Measurements from ENCODE around the gene INSIG1. TPM values are rescaled to one million over a fixed set of nuclear protein-coding genes. Genes with fewer than 3 reads are reported as not detected.

Gene INSIG1
- total RNA-seq, 1 donor from 2014 or later = 6.9 TPM

DNA sequence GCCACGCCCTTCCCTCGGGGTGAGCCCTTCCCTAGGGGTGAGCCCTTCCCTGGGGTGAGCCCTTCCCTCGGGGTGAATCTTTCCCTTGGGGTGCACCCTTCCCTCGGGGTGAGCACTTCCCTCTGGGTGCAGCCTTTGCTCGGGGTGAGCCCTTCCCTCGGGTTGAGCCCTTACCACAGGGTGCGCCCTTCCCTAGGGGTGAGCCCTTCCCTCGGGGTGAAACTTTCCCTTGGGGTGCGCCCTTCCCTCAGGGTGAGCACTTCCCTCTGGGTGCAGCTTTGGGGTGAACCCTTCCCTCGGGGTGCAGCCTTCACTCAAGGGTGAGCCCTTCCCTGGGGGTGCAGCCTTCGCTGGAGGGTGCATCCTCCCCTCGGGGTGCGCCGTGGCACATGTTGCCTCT is 34.6 kb upstream of the INSIG1 start:
- ATAC-seq (ENCODE audit: poor library complexity) (no peak), DNase-seq (no peak)
- intact Hi-C loops (cut with DNase I) = loop anchor here (10.0 kb wide), 1 partner anchor 62 kb away; no protein-coding TSS in a partner anchor

DNA sequence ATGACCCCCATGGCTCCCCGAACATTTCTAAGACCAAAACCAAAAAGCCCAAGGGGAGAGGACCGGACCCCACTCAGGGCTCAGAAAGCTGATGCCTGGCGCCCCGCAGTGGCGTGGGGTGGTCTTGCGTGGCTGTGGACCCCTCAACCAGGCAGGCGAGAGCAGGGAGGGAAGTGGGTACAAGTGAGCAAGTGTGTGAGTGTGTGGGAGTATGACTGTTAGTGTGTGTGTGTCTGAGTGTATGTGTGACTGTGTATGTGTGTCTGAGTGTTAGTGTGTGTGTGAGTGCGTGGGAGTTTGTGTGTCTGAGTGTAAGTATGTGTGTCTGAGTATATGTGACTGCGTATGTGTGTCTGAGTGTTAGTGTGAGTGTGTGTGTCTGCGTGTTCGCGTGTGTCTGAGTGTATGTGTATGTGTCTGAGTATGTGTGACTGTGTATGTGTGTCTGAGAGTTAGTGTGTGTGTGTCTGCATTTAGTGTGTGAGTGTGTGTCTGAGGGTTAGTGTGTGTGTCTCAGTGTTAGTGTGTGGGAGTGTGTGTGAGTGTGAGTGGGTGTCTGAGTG is 34.0 kb upstream of the INSIG1 start:
- DNase-seq (no peak), ATAC-seq (ENCODE audit: poor library complexity) (no peak)
- intact Hi-C loops (cut with DNase I) = loop anchor here (10.0 kb wide), 1 partner anchor 61 kb away; no protein-coding TSS in a partner anchor

DNA sequence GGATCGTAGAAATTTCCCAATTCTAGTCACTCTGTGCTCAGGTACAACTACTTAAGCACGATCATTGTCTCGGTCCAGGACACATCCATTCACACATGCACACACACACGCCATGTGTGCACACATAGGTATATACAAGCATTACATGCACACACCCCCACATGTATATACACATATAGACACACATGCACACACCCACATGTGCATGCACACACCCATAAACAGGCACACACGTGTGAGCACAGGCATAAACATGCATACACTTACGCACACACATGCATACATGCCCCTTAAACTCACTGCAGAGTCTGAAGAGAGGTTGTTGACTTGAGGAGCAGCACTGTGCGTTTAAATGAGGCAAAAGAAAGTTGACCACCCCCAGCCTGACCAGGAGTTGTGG is 32.5 kb upstream of the INSIG1 start:
- intact Hi-C loops (cut with DNase I) = loop anchor here (10.0 kb wide), 1 partner anchor 60 kb away; no protein-coding TSS in a partner anchor
- DNase-seq (no peak), ATAC-seq (ENCODE audit: poor library complexity) (no peak)

DNA sequence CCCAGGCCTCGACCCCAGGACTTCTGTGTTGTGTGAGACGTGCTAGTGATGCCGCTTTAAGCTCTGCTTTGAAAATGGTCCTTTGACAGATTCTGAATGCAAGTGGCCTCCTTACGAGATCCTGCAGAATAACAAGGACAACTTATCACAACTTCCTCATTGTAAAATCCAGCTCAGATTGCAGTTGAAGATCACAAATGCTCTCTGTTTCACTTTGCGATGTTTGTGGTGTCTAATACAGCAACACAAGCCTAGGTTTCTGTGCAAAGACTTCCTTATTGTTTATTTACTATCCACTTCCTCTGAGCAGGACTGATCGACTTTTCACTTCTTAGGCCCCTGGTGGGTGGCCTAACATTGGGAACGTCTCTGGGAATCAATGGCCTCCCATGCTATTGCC is 31.7 kb upstream of the INSIG1 start:
- no peak for DNase-seq
- ATAC-seq (ENCODE audit: poor library complexity) = no peak
- intact Hi-C loops (cut with DNase I) = loop anchor here (10.0 kb wide), 1 partner anchor 59 kb away; no protein-coding TSS in a partner anchor

DNA sequence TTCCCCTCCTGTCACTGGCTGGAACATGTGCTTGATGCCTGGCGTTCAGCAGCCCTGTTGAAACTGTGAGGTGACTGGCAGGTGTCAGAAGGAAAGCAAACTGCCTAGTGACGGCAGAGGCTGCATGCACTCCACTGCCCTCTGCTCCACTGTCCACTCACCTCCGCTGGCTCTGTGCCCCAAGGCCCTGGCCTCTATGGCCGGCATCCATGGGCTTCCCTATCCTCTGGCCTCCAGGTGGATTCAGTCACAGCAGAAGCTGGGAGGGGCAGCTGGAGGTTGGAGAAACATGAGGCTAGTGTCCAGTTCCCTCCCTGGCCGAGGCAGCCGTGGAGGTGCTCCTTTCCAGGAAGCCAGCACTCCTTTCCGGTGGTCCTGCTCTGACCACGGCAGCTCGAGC is 31.2 kb upstream of the INSIG1 start:
- no peak for ATAC-seq (ENCODE audit: poor library complexity)
- intact Hi-C loops (cut with DNase I) = loop anchor here (10.0 kb wide), 1 partner anchor 58 kb away; no protein-coding TSS in a partner anchor
- DNase-seq = no peak

DNA sequence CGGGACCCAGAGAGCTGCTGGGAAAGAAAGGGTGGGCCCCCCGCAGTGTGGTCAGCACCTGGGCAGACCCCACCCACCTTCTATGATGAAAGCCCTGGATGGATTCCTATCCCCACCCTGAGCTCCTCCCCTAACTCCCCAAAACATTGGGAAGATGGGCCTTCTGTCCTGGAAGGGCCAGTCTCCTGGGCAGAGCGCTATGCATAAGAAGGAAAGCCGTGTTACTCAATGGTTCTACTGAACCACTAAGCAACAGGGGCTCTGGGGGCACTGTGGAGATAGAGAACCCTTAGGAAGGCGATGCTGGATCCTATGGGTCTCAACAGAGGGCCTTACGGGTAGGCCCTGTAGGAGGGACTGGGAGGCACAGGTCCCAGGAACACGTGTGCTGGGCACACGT is 30.7 kb upstream of the INSIG1 start:
- DNase-seq = no peak
- intact Hi-C loops (cut with DNase I) = loop anchor here (10.0 kb wide), 1 partner anchor 58 kb away; no protein-coding TSS in a partner anchor
- no peak for ATAC-seq (ENCODE audit: poor library complexity)

DNA sequence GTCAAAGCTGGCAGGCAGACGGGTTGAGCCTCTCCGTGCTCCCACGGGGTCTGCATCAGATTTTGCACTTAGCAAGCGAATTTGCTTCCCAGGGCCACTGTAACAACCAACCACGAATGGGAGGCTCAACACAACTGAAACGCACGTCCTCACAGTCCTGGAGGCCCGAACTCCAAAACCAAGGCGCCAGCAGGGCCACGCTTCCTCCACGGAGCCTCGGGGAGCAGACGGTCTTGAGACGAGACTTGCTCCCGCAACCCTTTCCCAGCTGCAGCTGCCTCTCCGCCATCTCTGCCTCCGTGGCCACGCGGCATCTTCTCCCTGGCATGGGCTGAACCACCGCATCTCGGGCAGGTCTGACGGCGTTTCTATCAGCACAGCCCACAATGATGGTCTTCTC is 30.2 kb upstream of the INSIG1 start:
- ATAC-seq (ENCODE audit: poor library complexity) (no peak), DNase-seq (no peak)
- intact Hi-C loops (cut with DNase I) = loop anchor here (10.0 kb wide), 1 partner anchor 57 kb away; no protein-coding TSS in a partner anchor

DNA sequence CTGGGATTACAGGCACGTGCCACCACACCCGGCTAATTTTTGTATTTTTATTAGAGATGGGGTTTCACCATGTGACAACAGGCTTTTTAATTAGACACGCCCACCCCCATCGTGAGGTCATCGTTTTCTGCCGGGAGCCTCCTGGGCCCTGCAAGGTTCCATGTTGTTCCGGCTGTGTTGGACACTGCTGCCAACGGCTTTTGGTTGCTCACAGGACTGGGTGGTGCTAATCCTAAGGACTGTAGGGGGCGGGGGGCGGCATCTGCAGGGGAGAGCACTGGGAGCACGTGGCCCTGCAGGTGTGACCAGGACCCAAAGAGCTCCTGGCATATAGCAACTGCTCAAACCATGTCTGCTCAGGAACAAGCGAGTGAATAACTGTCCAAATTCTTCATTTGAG is 29.5 kb upstream of the INSIG1 start:
- intact Hi-C loops (cut with DNase I) = loop anchor here (10.0 kb wide), 1 partner anchor 57 kb away; no protein-coding TSS in a partner anchor
- ATAC-seq (ENCODE audit: poor library complexity) (no peak), DNase-seq (no peak)

DNA sequence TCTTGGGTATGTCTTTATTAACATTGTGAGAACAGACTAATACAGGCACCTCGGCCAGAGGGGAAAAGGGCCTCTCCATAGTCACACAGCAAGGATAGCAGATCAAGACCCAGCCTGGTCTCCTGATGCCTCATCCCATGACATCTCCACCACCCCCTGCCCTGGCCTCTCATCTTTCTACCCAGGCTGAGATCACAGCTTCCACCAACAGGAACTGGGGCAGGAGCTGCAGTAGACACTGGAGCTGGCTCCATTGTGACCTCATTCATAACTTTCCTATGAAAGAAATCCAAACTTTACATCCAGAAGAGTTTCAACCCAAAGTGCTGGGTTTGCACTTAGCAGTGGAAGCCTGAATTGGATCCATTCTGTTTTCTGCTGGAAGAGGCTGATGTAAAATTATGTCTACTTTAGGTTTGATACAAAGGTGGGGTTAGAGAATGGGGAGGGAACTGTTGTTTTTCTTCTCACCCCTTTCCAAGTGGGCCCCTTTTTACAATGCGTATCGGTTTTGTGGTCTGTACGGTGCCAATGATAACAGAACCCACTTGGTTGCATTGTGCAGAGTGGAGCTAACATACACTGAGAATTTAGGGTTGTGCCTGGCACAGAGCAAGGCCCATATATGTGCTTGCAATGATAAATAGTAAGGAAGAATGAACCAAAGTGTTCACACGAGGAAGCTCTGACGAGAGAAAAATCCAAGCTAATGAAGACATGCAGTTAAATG is 28.6 kb upstream of the INSIG1 start:
- DNase-seq (no peak), ATAC-seq (ENCODE audit: poor library complexity) (no peak)
- intact Hi-C loops (cut with DNase I) = loop anchor here (10.0 kb wide), 1 partner anchor 56 kb away; no protein-coding TSS in a partner anchor

DNA sequence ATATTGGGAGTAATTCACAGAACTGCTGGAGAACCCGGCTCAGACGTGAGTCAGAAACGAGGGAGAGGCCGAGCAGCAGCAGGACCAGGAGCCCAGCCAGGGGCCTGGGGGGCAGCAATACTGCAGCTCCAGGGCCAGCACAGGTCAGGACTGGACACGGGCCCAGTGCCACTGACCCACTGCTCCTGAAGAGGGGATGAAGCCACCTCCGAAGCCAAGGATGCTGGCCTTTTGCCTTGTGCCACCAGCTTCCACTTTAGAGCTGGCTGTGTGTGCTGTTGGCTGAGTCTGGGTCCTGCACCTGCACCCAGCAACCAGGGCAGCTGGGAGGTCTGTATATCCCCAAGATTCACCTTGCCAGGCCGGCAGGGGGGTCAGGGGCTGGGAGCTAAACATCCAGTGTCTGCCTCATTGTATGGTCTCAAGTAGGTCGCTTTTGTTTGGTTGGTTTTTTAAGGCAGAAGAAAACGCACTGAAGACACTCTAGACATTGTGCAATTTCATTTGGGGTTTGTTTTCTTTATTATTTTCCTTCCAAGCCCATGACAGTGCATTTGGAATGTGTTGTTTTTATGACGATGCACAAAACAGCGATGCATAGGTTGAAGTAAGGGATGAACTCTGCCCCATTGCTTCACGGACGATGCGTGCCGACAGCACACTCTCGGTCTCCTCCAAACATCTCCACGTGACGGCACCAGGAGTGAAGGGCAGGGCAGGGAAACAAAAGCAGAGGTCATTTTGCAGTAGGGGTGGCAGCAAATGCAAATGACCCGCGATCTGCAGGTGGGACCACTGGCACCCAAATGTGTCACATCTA is 27.7 kb upstream of the INSIG1 start:
- ATAC-seq (ENCODE audit: poor library complexity) = no peak
- no peak for DNase-seq
- intact Hi-C loops (cut with DNase I) = loop anchor here (10.0 kb wide), 1 partner anchor 55 kb away; no protein-coding TSS in a partner anchor

DNA sequence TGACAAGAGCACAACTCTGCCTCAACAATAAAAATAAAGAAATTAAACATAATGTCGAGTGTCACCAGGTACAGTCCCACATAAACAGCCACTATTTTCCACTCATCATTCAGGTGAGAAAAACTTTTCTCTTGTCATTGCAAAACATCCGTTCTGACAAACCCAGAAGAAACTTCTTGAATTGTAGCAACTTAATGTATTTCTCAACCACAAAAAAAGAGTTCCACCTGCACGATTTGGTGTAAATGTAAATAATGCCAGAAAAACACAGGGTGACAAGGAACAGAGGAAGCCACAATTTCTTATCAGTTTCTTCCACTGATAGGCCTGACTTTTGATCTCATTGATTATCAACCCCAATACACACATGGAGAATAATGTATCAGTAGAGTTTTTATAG is 26.8 kb upstream of the INSIG1 start:
- ATAC-seq (ENCODE audit: poor library complexity) (no peak), DNase-seq (no peak)
- intact Hi-C loops (cut with DNase I) = no loop called here

DNA sequence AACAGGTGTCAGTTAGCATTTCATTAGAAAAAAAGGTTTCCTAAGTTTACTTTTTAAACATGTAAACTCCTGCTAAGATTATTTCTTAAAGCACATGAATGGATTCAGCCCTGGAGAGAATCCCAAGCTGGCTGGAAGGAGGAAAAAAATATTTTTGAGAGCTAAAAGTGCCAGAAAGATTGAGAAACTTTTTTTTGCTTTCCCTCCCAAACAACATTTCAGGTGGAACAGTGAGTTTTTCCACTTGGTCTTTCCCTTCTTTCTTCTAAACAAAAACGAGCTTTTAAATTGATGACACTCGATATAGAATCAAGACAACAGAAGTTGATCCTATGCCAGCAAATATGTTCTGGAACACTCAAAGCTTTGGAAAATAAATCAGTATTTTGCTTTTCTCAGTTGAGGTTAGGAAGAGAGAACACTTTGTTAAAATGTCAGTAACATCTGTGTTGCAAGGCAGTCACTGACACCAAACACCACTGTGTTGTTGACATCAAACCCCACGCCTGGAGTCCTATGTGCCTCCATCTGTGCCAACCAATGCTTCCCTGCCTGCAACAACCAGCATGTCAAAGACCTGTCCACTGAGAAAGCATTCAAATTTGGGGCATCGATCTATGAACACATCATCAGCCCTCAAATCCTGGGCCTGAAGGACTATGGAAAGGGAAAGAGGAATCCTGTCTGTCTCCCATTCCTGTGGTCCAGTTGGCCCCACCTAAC is 22.9 kb upstream of the INSIG1 start:
- intact Hi-C loops (cut with DNase I) = no loop called here
- DNase-seq (no peak), ATAC-seq (ENCODE audit: poor library complexity) (no peak)

DNA sequence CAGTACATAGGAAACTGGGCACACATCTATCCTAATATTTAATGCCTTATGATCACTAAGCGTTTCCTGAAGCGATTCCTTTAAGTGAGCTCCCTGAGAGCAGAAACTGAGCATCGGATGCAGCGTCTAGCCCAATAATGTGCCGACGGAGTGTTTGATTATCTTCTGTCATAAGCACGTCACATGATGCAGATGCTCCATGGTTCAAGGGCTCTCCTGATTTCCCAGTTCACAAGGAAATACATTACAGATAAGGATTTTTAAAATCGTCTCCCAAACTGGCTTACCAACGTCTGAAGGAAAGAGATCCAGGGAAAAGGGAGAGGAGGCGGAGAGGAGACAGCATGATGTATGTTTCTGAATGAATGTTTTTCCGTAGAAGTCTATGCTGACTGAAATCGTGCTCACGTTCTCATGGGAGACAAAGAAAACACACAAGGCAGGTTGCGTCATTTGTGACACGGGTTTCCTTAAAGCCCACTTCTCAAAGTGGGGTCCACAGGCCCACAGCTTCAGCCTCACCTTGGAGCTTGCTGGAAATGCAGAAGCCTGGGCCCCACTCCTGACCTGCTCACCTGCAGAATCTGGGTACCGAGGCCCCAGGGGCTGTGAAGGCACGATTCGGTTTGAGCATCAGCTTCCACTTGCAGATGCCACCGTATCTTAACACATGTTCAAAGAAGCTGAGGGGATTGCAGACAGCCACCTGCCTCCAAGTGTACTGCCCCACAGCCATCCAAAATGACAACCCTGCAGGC is 21.5 kb upstream of the INSIG1 start:
- ATAC-seq (ENCODE audit: poor library complexity) = no peak
- intact Hi-C loops (cut with DNase I) = no loop called here
- no peak for DNase-seq

DNA sequence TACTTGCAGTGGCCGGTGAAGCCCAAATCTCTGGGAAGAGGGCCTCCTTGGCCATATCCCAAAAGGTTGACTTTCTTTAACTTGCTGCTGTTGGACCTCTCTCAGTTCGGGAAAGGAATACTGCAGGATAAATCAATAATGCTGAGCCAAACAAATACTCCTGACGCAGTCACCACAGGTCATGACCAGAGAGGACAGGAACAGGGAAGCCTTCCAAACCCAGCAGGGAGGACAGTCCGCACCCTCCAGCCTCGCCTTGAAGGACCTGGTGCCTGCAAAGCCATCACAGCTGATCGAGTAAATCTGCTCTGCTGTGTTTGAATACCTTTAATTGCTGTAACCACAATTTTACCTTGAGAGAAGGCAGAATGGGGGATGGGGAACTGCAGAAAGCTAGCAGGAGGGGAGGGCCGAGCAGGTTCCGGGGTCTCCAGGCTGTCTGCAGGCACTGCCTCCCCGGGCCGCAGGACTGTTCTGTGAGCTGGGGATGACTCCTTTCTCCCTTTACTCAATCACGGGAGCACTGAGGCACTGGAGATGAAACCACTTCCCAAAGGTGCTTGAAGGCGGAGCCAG is 20.8 kb upstream of the INSIG1 start:
- intact Hi-C loops (cut with DNase I) = no loop called here
- ATAC-seq (ENCODE audit: poor library complexity) (no peak), DNase-seq (no peak)

DNA sequence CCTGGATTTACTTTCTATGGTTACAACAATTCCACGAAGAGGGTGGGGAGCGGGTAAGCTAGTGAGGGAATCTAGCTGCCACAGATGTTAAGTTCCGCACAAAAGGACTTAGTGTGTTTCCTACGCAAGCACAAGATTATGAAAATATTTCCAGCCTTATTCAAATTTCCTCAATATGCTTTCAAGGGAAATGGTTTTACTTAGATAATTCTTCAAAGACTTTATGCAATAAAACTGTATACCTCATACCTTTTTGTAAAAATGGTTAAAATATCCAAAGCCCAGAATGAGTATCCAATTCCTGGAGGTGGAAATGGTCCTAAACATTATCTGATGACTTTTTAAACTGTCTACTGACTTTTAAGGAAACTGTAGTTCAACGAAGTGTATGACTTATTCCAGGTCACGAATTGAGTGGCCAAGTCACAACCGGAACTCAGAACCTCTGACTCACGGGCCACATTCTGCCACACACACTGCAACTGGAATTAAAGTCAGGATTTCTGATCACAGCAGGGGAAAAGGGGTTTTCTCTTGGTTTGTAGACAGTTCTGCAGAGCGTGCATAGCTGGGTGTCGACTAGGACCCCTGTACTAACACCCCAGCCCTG is 20.2 kb upstream of the INSIG1 start:
- DNase-seq (no peak), ATAC-seq (ENCODE audit: poor library complexity) (no peak)
- intact Hi-C loops (cut with DNase I) = no loop called here

DNA sequence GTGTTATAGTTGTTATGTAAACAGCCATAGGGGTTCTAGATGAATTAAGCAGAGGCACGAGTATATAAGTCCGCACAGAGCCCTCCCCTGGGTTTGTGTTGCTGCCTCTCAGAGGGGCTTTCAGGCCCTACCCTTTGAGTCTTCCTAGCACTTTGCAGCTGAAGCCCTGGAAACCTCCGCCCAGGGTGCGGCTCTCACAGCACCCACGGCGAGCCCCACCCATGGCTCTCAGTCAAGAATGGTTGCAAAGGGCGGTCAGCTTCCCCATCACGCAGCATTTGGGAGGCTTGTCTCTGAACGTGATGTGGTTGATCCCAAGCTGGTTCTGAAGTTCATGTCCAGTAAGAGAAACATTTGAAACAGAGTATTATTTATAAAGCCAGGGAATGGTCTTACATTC is 18.8 kb upstream of the INSIG1 start:
- DNase-seq (no peak), ATAC-seq (ENCODE audit: poor library complexity) (no peak)
- intact Hi-C loops (cut with DNase I) = no loop called here

DNA sequence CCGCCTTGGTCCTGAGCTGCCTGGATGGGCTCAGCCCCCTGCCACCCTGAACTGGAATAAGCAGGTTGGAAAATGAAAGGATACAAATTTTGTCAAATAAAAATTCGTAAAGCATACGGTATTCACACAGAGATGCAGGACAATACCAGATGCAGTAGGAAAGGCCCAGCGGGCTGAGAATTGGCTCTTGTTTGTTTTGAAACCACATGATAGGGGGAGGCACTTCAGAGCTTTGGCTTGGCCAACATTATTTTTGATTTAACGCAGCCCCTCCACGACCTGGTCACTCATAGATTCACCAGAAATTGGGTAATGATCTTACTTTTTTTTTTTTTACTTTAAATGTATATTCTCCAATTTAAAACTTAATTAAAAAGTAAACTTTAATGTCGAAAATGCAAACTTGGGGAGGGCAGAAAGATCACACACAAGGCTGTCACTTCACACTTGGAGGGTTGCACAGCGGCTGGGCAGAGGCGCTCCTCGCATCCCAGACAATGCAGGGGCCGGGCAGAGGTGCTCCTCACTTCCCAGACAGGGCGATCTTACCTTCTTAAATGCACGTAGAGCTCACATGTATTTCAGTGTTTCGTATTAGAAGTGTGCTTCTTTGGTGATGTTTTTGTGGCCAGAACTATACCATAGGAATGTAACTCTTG is 17.8 kb upstream of the INSIG1 start:
- intact Hi-C loops (cut with DNase I) = no loop called here
- DNase-seq (no peak), ATAC-seq (ENCODE audit: poor library complexity) (no peak)

Data from Right ventricle myocardium superior (tissue), 1 donor.